Glomerular endothelial cell (primary cell): Measurements from ENCODE around the gene CDH23. TPM values are rescaled to one million over a fixed set of nuclear protein-coding genes. Genes with fewer than 3 reads are reported as not detected.

Experiments used
- DNase-seq: peaks from one replicate; pipeline ENCODE4 v3.0.0-alpha.2; 2011; ENCODE audit warnings: low read depth, low spot score; ENCODE audit errors: extremely low read depth
- total RNA-seq: library from RNA; depleted of rRNA; stranded (reverse); fragments of >200 nt; gene quantifications from 2 replicates; pipeline ENCODE4 v1.2.3, GENCODE V29; 2015

The CDH23 gene
- total RNA-seq, 1 donor from 2014 or later: not detected

GRCh38 chr10:71632200-71632820 lies 235.6 kb downstream of the CDH23 start:
- DNase-seq: no peak

- DNase-seq: no peak
These were observed 236.3 kb downstream of the CDH23 start for GRCh38 chr10:71632896-71633600.

- no peak for DNase-seq
These were observed 237.2 kb downstream of the CDH23 start for GRCh38 chr10:71633920-71634319.

- DNase-seq: no peak
These were observed 237.9 kb downstream of the CDH23 start for GRCh38 chr10:71634531-71635164.

- no peak for DNase-seq
These were observed 238.6 kb downstream of the CDH23 start for GRCh38 chr10:71635251-71635866.

GRCh38 chr10:71635867-71636266 lies 239.1 kb downstream of the CDH23 start:
- DNase-seq: no peak

GRCh38 chr10:71636588-71636987 lies 239.9 kb downstream of the CDH23 start:
- no peak for DNase-seq

GRCh38 chr10:71637305-71637704 lies 240.6 kb downstream of the CDH23 start:
- DNase-seq: no peak

GRCh38 chr10:71638064-71638821 lies 241.5 kb downstream of the CDH23 start:
- DNase-seq: no peak

GRCh38 chr10:71638822-71639719 lies 242.4 kb downstream of the CDH23 start:
- DNase-seq: no peak

GRCh38 chr10:71640607-71641006 lies 243.9 kb downstream of the CDH23 start:
- DNase-seq: no peak

GRCh38 chr10:71641449-71641848 lies 244.7 kb downstream of the CDH23 start:
- DNase-seq: no peak

- no peak for DNase-seq
These were observed 245.3 kb downstream of the CDH23 start for GRCh38 chr10:71641986-71642385.

GRCh38 chr10:71643904-71644303 lies 247.2 kb downstream of the CDH23 start:
- no peak for DNase-seq

GRCh38 chr10:71644307-71645180 lies 247.8 kb downstream of the CDH23 start:
- DNase-seq: no peak

- DNase-seq: no peak
These were observed 248.5 kb downstream of the CDH23 start for GRCh38 chr10:71645185-71645584.

GRCh38 chr10:71646037-71646436 lies 249.3 kb downstream of the CDH23 start:
- no peak for DNase-seq

GRCh38 chr10:71646592-71647292 lies 250.0 kb downstream of the CDH23 start:
- no peak for DNase-seq
